HG03575 (cell line): ENCODE results near the gene TCTN2.

Experiments used
- ATAC-seq: cut with Tn5 transposase; IDR thresholded peaks from one replicate; pipeline ENCODE4 v1.9.1; 2021; ENCODE audit not compliant: unreplicated experiment, insufficient number of reproducible peaks, low FRiP score; ENCODE audit errors: extremely low read depth

TCTN2 gene

GRCh38 chr12:123670882-123671728, at the start of gene TCTN2:
Gene TCTN2 (plus strand): TSS chr12:123671113. CDS start chr12:123671241, 128 bp downstream.
- ATAC-seq, result peak; percentile 59

- ATAC-seq, result no peak
These were observed 49.0 kb upstream of the TCTN2 start for GRCh38 chr12:123621619-123622530.

- ATAC-seq, result peak; percentile 45
These were observed 37.4 kb upstream of the TCTN2 start, which contains the start of the genes EIF2B1 and GTF2H3 for GRCh38 chr12:123633379-123634141. Gene EIF2B1 (minus strand): TSS chr12:123633686. CDS start chr12:123633557, 129 bp downstream. Gene GTF2H3 (plus strand): TSS chr12:123633829. CDS start chr12:123633860, 31 bp downstream.

- no peak for ATAC-seq
These were observed 36.8 kb upstream of the TCTN2 start for GRCh38 chr12:123634142-123634561.

GRCh38 chr12:123643911-123644310, 27.0 kb upstream of the TCTN2 start:
- no peak for ATAC-seq

- no peak for ATAC-seq
These were observed 25.5 kb upstream of the TCTN2 start for GRCh38 chr12:123645380-123645779.

- no peak for ATAC-seq
These were observed 25.0 kb upstream of the TCTN2 start for GRCh38 chr12:123645878-123646277.

- ATAC-seq, result no peak
These were observed 22.5 kb upstream of the TCTN2 start for GRCh38 chr12:123648401-123648800.

- no peak for ATAC-seq
These were observed 16.7 kb upstream of the TCTN2 start for GRCh38 chr12:123654129-123654701.

- peak; percentile 66 for ATAC-seq
These were observed 15.5 kb upstream of the TCTN2 start for GRCh38 chr12:123655420-123655819.

GRCh38 chr12:123656392-123656791, 14.5 kb upstream of the TCTN2 start:
- no peak for ATAC-seq

GRCh38 chr12:123657211-123657610, 13.7 kb upstream of the TCTN2 start:
- no peak for ATAC-seq

GRCh38 chr12:123659996-123660727, 10.8 kb upstream of the TCTN2 start:
- ATAC-seq, result no peak

- no peak for ATAC-seq
These were observed 3.1 kb upstream of the TCTN2 start for GRCh38 chr12:123667771-123668170.

GRCh38 chr12:123671876-123672275, 963 bp downstream of the TCTN2 start:
- ATAC-seq, result no peak

- ATAC-seq, result no peak
These were observed 4.5 kb downstream of the TCTN2 start for GRCh38 chr12:123675436-123675835.

- no peak for ATAC-seq
These were observed 5.9 kb downstream of the TCTN2 start for GRCh38 chr12:123676616-123677320.
